Activated gamma-delta T cell treated with Interleukin-2 at 50 U/mL for 16 hours (primary cell): ENCODE measurements around the gene PLOD2.

Source experiments
- DNase-seq: peaks from one replicate; pipeline ENCODE4 v3.0.0-alpha.2; 2020

The PLOD2 gene

GRCh38 chr3:146033950-146034349 lies 127.0 kb downstream of the PLOD2 start:
- no peak for DNase-seq

GRCh38 chr3:146026547-146026946 lies 134.4 kb downstream of the PLOD2 start:
- no peak for DNase-seq

GRCh38 chr3:146024260-146024659 lies 136.7 kb downstream of the PLOD2 start:
- no peak for DNase-seq

GRCh38 chr3:146020969-146021368 lies 140.0 kb downstream of the PLOD2 start:
- no peak for DNase-seq

- DNase-seq, result no peak
Measured at GRCh38 chr3:146019508-146019907, 141.5 kb downstream of the PLOD2 start.
